SK-N-MC (cell line): ENCODE data around the gene SEMA3D.

Experiments used
- EZH2 ChIP-seq: fragments of 200-600 bp; sonication (generic); IDR thresholded peaks from one replicate; pipeline ENCODE4 v1.6.1; 2017; ENCODE audit warnings: antibody characterized with exemption
- POLR2AphosphoS5 ChIP-seq: IDR thresholded peaks from 2 replicates; pipeline ENCODE4 v1.6.1; 2012; ENCODE audit warnings: mild to moderate bottlenecking, low read depth, low read length, borderline replicate concordance

- TF ChIP-seq EZH2 (no peak), POLR2AphosphoS5 (no peak)
Measured at GRCh38 chr7:85175217-85175616, 11.6 kb downstream of the SEMA3D start.
